ENCODE data around the gene PEAK1.
"Not testable (repeated sequence)": the region's sequence is repeated elsewhere in the genome, so short reads cannot be mapped to it uniquely, and the experiment has no call there.

Gene PEAK1

GRCh38 chr15:77410701-77411618, 8.9 kb downstream of the PEAK1 start:
- H3K27me3 Mint-ChIP-seq (ENCODE audit: low read depth, poor library complexity): no peaks in the 10 kb centered on the region
- H3K36me3 Mint-ChIP-seq (ENCODE audit: low read depth): peaks cover 16% of the 10 kb centered on the region
- no peaks in the 10 kb centered on the region for H3K4me1 Mint-ChIP-seq
- H3K27ac Mint-ChIP-seq: no peak overlapping the region
- no peak for TF ChIP-seq CTCF (IDR thresholded peaks at IDR 0.05)
- H3K9me3 Mint-ChIP-seq: peaks cover 16% of the 10 kb centered on the region
- H3K4me3 Mint-ChIP-seq: no peak overlapping the region
- DNase-seq: no peak

- not testable (repeated sequence) for H3K27ac Mint-ChIP-seq; H3K4me1 Mint-ChIP-seq; H3K27me3 Mint-ChIP-seq (ENCODE audit: low read depth, poor library complexity); H3K4me3 Mint-ChIP-seq; DNase-seq
- Mint-ChIP-seq H3K9me3 (peaks cover 16% of the 10 kb centered on the region), H3K36me3 (ENCODE audit: low read depth) (peaks cover 16% of the 10 kb centered on the region)
These were observed 9.8 kb downstream of the PEAK1 start for GRCh38 chr15:77410157-77410500.

GRCh38 chr15:77409259-77410156, 10.4 kb downstream of the PEAK1 start:
- Mint-ChIP-seq H3K27me3 (ENCODE audit: low read depth, poor library complexity) (no peaks in the 10 kb centered on the region), H3K27ac (no peak overlapping the region), H3K4me3 (no peak overlapping the region), H3K4me1 (no peaks in the 10 kb centered on the region), H3K36me3 (ENCODE audit: low read depth) (peaks cover 16% of the 10 kb centered on the region), H3K9me3 (peaks cover 16% of the 10 kb centered on the region)
- no peak for DNase-seq
- TF ChIP-seq CTCF (IDR thresholded peaks at IDR 0.05): no peak

- H3K9me3 Mint-ChIP-seq: peaks cover 16% of the 10 kb centered on the region
- TF ChIP-seq CTCF (IDR thresholded peaks at IDR 0.05): no peak
- H3K27me3 Mint-ChIP-seq (ENCODE audit: low read depth, poor library complexity): no peaks in the 10 kb centered on the region
- H3K4me1 Mint-ChIP-seq: no peaks in the 10 kb centered on the region
- H3K27ac Mint-ChIP-seq: no peak overlapping the region
- no peak for DNase-seq
- H3K4me3 Mint-ChIP-seq: no peak overlapping the region
- peaks cover 16% of the 10 kb centered on the region for H3K36me3 Mint-ChIP-seq (ENCODE audit: low read depth)
These were observed 13.1 kb downstream of the PEAK1 start for GRCh38 chr15:77406846-77407245.

GRCh38 chr15:77406173-77406759, 13.6 kb downstream of the PEAK1 start:
- peaks cover 17% of the 10 kb centered on the region for H3K9me3 Mint-ChIP-seq
- H3K4me3 Mint-ChIP-seq; H3K27me3 Mint-ChIP-seq (ENCODE audit: low read depth, poor library complexity); H3K4me1 Mint-ChIP-seq; H3K27ac Mint-ChIP-seq; DNase-seq: not testable (repeated sequence)
- H3K36me3 Mint-ChIP-seq (ENCODE audit: low read depth): peaks cover 17% of the 10 kb centered on the region

GRCh38 chr15:77402740-77403379, 17.0 kb downstream of the PEAK1 start:
- Mint-ChIP-seq H3K27ac (no peak overlapping the region), H3K36me3 (ENCODE audit: low read depth) (peaks cover 44% of the 10 kb centered on the region), H3K9me3 (peaks cover 48% of the 10 kb centered on the region), H3K4me3 (no peak overlapping the region), H3K4me1 (no peaks in the 10 kb centered on the region), H3K27me3 (ENCODE audit: low read depth, poor library complexity) (no peaks in the 10 kb centered on the region)
- no peak for TF ChIP-seq CTCF (IDR thresholded peaks at IDR 0.05)
- no peak for DNase-seq
